A549 (cell line): ENCODE measurements around the gene IL4. TPM values are rescaled to one million over a fixed set of nuclear protein-coding genes. Genes with fewer than 3 reads are reported as not detected.
A peak's percentile ranks its signal among the peaks of the same experiment; 100 is the strongest.

Source experiments
- ATAC-seq, 2 experiments: fragments of 200-7000 bp in 1 of 2; fragments of >200 bp in 1 of 2; cut with Nextera tagmentation in 1 of 2; cut with Tn5 transposase in 1 of 2; 3 replicates each; pipeline versions ENCODE4 v1.8.0 to v1.9.1; 2018 to 2020; ENCODE audit warnings: mild to moderate bottlenecking in 1 of 2, moderate library complexity in 1 of 2
- CTCF ChIA-PET: fragments of 300-600 bp; sonication (Branson Sonifier 250); formaldehyde crosslinking; extraction: SDS; loops from one replicate; lab custom pipeline; 2021; ENCODE audit warnings: antibody characterized with exemption, inconsistent platforms; lab: Yijun Ruan, JAX
- POLR2A ChIA-PET: fragments of 350-600 bp; formaldehyde crosslinking; extraction: SDS; loops from one replicate; lab custom pipeline; 2021; ENCODE audit warnings: antibody characterized with exemption, inconsistent platforms; lab: Yijun Ruan, JAX
- DNase-seq, 2 experiments: peaks; one replicate each; pipeline versions ENCODE4 v3.0.0 to v3.0.0-alpha.2; 2011 to 2016; ENCODE audit warnings: low read depth in 1 of 2, low spot score in 1 of 2
- FAIRE-seq: peaks from 2 replicates; lab custom pipeline; 2011; peaks lifted over from hg19 to GRCh38; lab: Jason Lieb, UNC
- H3K27ac ChIP-seq, 2 experiments: fragments of >200 bp; sonication (Bioruptor Twin); formaldehyde crosslinking; 3 replicates each; pipeline ENCODE4 v1.5.1; 2016 to 2017
- H3K4me1 ChIP-seq: fragments of >200 bp; sonication (Bioruptor Twin); formaldehyde crosslinking; 3 replicates; pipeline ENCODE4 v1.6.1; 2016
- H3K4me2 ChIP-seq: fragments of >200 bp; sonication (Bioruptor Twin); formaldehyde crosslinking; 3 replicates; pipeline ENCODE4 v1.6.1; 2016
- H3K4me3 ChIP-seq: fragments of >200 bp; sonication (Bioruptor Twin); formaldehyde crosslinking; 3 replicates; pipeline ENCODE4 v1.5.1; 2016
- H3K9me3 ChIP-seq: fragments of >200 bp; sonication (Bioruptor Twin); formaldehyde crosslinking; 3 replicates; pipeline ENCODE4 v1.6.1; 2016
- BCL3 ChIP-seq: fragments of >200 bp; sonication (Bioruptor Twin); formaldehyde crosslinking; IDR thresholded peaks from 3 replicates; pipeline ENCODE4 v1.6.1; 2016
- CBX2 ChIP-seq: fragments of 200-600 bp; sonication (generic); IDR thresholded peaks from 2 replicates; pipeline ENCODE4 v1.6.1; 2016; ENCODE audit warnings: low read depth, mild to moderate bottlenecking, borderline replicate concordance
- CBX8 ChIP-seq: fragments of 200-600 bp; sonication (generic); IDR thresholded peaks from 2 replicates; pipeline ENCODE4 v1.6.1; 2016
- EP300 ChIP-seq, 2 experiments: fragments of >200 bp; sonication (Bioruptor Twin); formaldehyde crosslinking; IDR thresholded peaks; 2 replicates in 1 of 2; 3 replicates in 1 of 2; pipeline ENCODE4 v1.6.1; 2016 to 2017
- ESRRA ChIP-seq: fragments of 150-350 bp; IDR thresholded peaks from 2 replicates; pipeline ENCODE4 v1.6.1; 2014; ENCODE audit warnings: mild to moderate bottlenecking, low read length, borderline replicate concordance
- FOSB ChIP-seq: fragments of 250-450 bp; sonication (Bioruptor Pico); IDR thresholded peaks from 2 replicates; pipeline ENCODE4 v1.5.0; 2020; ENCODE audit warnings: mild to moderate bottlenecking, moderate library complexity
- FOXS1 ChIP-seq: fragments of 250-450 bp; sonication (Bioruptor Pico); IDR thresholded peaks from 2 replicates; pipeline ENCODE4 v1.5.0; 2020; ENCODE audit warnings: mild to moderate bottlenecking, moderate library complexity
- HES2 ChIP-seq: fragments of >200 bp; sonication (Bioruptor Twin); formaldehyde crosslinking; IDR thresholded peaks from 2 replicates; pipeline ENCODE4 v1.6.1; 2016
- HEYL ChIP-seq: fragments of 250-450 bp; sonication (Bioruptor Pico); IDR thresholded peaks from 2 replicates; pipeline ENCODE4 v1.8.0; 2021; ENCODE audit warnings: mild to moderate bottlenecking, moderate library complexity
- KDM1A ChIP-seq: fragments of 200-600 bp; sonication (generic); IDR thresholded peaks from 2 replicates; pipeline ENCODE4 v1.6.1; 2016; ENCODE audit warnings: low read depth, mild to moderate bottlenecking
- KDM5A ChIP-seq: fragments of 200-600 bp; sonication (generic); IDR thresholded peaks from 2 replicates; pipeline ENCODE4 v1.6.1; 2016; ENCODE audit warnings: antibody characterized with exemption, mild to moderate bottlenecking
- MAFK ChIP-seq: fragments of 450-650 bp; IDR thresholded peaks from 2 replicates; pipeline ENCODE4 v1.6.1; 2014; ENCODE audit not compliant: partially characterized antibody
- NR3C1 ChIP-seq: fragments of >200 bp; sonication (Bioruptor Twin); formaldehyde crosslinking; IDR thresholded peaks from 3 replicates; pipeline ENCODE4 v1.6.1; 2017
- POLR2A ChIP-seq: IDR thresholded peaks from 2 replicates; pipeline ENCODE4 v1.6.1; 2012; ENCODE audit warnings: mild to moderate bottlenecking, low read length
- POLR2AphosphoS2 ChIP-seq: conservative IDR thresholded peaks from 2 replicates; pipeline ENCODE4 v1.6.1; 2012; ENCODE audit warnings: low read length, improper control_type of control experiment, inconsistent platforms
- RNF2 ChIP-seq: fragments of 200-600 bp; sonication (generic); IDR thresholded peaks from 2 replicates; pipeline ENCODE4 v1.6.1; 2016; ENCODE audit warnings: low read depth, mild to moderate bottlenecking, antibody characterized with exemption, moderate library complexity, borderline replicate concordance
- SREBF2 ChIP-seq: fragments of 450-650 bp; IDR thresholded peaks from 2 replicates; pipeline ENCODE4 v1.6.1; 2014; ENCODE audit warnings: mild to moderate bottlenecking, moderate library complexity
- WGBS: methylation state at CpG from one replicate; pipeline ENCODE4 v1.1.6; 2017; ENCODE audit errors: missing lambda C conversion rate; 5-methylcytosine and 5-hydroxymethylcytosine counted together
- polyA plus RNA-seq, 4 experiments: library from polyadenylated mRNA; depleted of rRNA in 3 of 4; stranded (reverse); fragments of >200 nt; fragmentation: RNase III in 1 of 4; extraction: RNeasy Plus Mini Kit Qiagen cat#74134 plus additional on column Dnase treatment in 1 of 4; gene quantifications; 2 replicates in 3 of 4; 3 replicates in 1 of 4; pipeline ENCODE4 v1.2.3, GENCODE V29; 2011 to 2017
- TF ChIP-seq, protein P1 (sequence below): IDR thresholded peaks from 2 replicates; pipeline ENCODE4 v1.6.1; 2012
- TF ChIP-seq, protein P2 (sequence below): IDR thresholded peaks from 2 replicates; pipeline ENCODE4 v1.6.1; 2012; ENCODE audit warnings: low read depth, borderline replicate concordance
- TF ChIP-seq, protein P3 (sequence below): IDR thresholded peaks from 2 replicates; pipeline ENCODE4 v1.6.1; 2012

IL4 gene
- polyA plus RNA-seq, 2 of the 4 experiments (the other 2 are of a cell fraction): not detected

GRCh38 chr5:132686193-132686592, 12.4 kb downstream of the IL4 start:
- FAIRE-seq: no peak

DNA sequence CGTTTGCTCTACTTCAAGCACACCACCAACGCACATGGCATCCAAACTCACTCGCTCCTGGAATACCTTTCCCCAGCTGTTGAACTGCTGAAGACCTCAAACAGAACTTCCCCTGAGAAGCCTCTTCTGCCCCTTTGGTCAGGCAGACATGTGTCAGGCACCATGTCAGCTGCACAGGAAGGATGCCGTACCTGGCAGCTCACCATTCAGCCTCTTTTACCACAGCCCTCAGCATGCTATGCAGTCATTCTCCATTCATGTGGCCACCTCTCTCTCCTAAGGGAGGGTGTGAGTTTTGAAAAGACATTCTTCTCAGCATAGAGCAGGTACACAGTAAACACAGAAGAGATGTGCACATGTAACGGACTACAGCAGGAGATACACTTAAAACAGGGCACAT, 14.2 kb downstream of the IL4 start:
- no peak overlapping the region for H3K27ac ChIP-seq
- no peak for TF ChIP-seq RNF2
- no peak for TF ChIP-seq EP300 (IDR thresholded peaks at IDR 0.05)
- no peak for TF ChIP-seq CBX2
- TF ChIP-seq POLR2A: no peak
- TF ChIP-seq HES2: no peak
- TF ChIP-seq ESRRA: no peak
- no peak for TF ChIP-seq SREBF2
- TF ChIP-seq FOXS1 (CRISPR knock-in tag): no peak
- TF ChIP-seq, protein P1, sequence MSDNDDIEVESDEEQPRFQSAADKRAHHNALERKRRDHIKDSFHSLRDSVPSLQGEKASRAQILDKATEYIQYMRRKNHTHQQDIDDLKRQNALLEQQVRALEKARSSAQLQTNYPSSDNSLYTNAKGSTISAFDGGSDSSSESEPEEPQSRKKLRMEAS: no peak
- no peak for TF ChIP-seq HEYL
- TF ChIP-seq, protein P2, sequence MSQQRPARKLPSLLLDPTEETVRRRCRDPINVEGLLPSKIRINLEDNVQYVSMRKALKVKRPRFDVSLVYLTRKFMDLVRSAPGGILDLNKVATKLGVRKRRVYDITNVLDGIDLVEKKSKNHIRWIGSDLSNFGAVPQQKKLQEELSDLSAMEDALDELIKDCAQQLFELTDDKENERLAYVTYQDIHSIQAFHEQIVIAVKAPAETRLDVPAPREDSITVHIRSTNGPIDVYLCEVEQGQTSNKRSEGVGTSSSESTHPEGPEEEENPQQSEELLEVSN: no peak
- TF ChIP-seq, all 56 proteins: peak for 0
- Histone ChIP-seq H3K4me1 (peaks cover 4% of the 10 kb centered on the region; the same call in 1 of the 3 replicates), H3K9me3 (no peaks in the 10 kb centered on the region), H3K4me3 (no peak overlapping the region), H3K4me2 (no peak overlapping the region)
- DNase-seq (no peak), FAIRE-seq (no peak), ATAC-seq (no peak)
- CTCF ChIA-PET: interaction anchor here (2.4 kb wide), 1 partner anchor 11 kb away, joined by 7 read pairs; no protein-coding TSS in a partner anchor
- POLR2A ChIA-PET: no interaction called here
- WGBS: 98% methylated on average over 5 of the region's 5 CpGs

More at GRCh38 chr5:132686193-132686592, 12.4 kb downstream of the IL4 start:
- Histone ChIP-seq H3K27ac (no peak overlapping the region), H3K4me3 (no peak overlapping the region), H3K4me2 (no peak overlapping the region), H3K4me1 (no peaks in the 10 kb centered on the region), H3K9me3 (no peaks in the 10 kb centered on the region)
- peak in 1 of 2 experiments; percentile 47; a peak in 2 of 6 replicates for ATAC-seq
- CTCF ChIA-PET: interaction anchor here (1.2 to 1.5 kb wide), 2 partner anchors 9 to 159 kb away, joined by 3 read pairs; no protein-coding TSS in a partner anchor
- TF ChIP-seq NR3C1 (no peak), BCL3 (no peak), POLR2AphosphoS2 (no peak), RNF2 (no peak), KDM1A (no peak), KDM5A (no peak), FOSB (CRISPR knock-in tag) (no peak), MAFK (no peak), CBX8 (no peak)
- TF ChIP-seq, protein P1: no peak
- TF ChIP-seq, protein P3, sequence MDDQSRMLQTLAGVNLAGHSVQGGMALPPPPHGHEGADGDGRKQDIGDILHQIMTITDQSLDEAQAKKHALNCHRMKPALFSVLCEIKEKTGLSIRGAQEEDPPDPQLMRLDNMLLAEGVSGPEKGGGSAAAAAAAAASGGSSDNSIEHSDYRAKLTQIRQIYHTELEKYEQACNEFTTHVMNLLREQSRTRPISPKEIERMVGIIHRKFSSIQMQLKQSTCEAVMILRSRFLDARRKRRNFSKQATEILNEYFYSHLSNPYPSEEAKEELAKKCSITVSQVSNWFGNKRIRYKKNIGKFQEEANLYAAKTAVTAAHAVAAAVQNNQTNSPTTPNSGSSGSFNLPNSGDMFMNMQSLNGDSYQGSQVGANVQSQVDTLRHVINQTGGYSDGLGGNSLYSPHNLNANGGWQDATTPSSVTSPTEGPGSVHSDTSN: no peak
- POLR2A ChIA-PET: no interaction called here
- DNase-seq: no peak
- 93% methylated on average over 3 of the region's 3 CpGs for WGBS
